GM19328 (cell line): Measurements from ENCODE around the gene TBC1D24.

Experiments
- ATAC-seq: cut with Tn5 transposase; IDR thresholded peaks from one replicate; pipeline ENCODE4 v1.9.1; 2021; ENCODE audit warnings: mild to moderate bottlenecking, moderate library complexity; ENCODE audit not compliant: unreplicated experiment

Gene TBC1D24

DNA sequence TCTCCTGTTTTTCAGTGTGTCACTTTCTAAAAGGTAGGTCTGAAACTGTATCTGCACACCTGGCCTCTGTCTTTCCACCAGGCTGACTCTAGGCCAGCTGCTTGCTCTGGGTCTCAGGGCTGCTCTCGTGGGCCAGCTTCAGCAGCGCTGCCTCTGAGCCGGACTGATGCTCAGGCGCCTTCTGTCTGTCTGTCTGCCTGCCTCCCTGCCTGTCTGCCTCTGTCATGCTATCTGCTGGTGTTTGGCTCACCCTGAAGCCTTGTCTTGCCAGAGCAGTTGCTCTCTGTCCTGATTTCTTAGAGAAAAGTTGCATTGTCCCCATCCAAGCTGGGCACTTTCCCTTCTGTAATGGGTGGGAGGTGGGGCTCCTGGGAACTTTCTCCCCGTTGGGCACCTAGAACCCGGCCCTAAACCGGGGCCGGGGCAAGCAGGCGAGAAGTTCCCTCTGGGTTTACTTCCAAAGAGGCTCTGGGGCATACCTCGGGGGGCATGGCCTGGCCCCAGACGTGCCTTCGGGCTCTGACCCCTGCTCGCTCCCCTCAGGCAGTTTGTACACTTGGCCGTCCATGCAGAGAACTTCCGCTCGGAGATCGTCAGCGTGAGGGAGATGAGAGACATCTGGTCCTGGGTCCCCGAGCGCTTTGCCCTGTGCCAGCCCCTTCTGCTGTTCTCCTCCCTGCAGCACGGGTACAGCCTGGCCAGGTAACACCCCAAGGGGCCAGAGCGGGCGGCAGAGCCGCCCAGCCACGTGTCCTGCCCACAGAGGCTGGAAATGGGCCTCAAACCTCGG, 23.0 kb downstream of the TBC1D24 start:
- no peak for ATAC-seq

DNA sequence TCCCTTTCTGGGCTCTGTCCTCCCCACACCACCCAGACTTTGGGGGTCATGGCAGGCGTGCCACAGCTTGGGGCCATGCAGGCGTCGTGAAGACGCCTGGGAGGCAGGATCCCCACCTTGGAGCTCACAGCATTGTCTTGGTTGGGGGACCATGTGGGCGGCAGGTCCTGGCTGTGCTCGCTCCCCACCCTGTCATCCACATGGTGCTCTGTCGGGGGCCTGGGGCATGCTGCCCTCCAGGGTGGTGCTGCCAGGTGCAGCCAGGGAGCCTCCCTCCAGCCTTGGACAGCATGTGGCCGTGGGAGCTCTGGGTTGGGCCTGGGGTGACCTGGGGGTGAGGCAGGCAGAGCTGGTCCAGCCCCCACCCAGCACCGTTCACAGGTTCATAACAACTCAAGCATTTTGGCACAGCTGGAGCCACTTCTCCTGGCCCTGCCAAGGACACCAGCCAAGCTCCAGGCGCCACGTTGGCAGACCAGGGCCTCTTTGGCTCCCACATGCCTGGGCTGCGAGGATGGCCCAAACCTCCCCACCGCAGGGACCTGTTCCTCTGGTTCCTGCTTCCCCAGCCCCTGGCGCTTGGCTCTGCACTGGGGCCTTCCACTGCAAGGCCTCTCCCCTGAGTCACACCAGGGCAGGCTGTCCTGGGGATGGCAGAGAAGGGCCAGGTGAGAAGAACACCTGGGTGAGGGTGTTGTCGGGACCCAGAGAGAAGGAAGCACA, 23.8 kb downstream of the TBC1D24 start:
- ATAC-seq = no peak

DNA sequence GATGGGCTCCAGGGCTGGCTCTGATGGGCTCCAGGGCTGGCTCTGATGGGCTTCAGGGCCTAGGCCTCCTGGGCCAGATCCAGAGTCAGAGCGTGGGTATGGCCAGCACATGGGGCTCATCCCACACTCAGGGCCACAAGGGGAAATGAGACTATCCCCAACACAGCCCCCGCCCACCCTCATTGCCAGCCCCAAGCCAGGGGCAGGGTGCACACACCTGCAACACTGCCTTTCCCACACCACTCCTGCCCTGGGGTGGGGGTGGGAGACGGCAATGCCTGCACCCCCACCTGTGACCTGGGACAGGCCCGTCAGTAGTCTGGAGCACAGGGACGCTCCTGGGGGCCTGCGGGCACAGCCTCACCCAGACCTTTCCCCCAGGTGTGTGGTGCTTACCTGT, 24.5 kb downstream of the TBC1D24 start:
- no peak for ATAC-seq

DNA sequence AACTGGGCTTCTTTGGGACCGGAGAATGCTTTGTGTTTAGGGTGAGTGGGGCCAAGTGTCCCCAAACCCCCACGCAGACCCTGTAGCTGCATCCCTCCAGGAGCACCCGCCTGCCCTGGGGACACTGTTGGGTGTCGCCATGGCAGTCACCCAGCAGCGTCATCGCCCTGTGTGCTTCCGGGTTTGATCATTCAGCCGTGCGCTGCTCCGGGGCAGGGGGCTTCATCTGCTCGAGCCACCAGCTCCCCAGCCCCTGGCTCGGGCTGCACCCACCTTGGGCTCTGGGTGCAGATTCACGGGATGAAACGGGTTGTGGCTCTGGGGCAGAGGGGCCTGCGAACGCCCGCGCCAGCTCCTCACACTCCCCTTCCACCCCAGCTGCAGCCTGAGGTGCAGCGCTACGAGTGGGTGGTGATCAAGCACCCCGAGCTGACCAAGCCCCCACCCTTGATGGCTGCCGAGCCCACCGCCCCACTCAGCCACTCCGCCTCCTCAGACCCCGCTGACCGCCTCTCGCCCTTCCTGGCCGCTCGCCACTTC, 25.0 kb downstream of the TBC1D24 start:
- ATAC-seq = no peak

DNA sequence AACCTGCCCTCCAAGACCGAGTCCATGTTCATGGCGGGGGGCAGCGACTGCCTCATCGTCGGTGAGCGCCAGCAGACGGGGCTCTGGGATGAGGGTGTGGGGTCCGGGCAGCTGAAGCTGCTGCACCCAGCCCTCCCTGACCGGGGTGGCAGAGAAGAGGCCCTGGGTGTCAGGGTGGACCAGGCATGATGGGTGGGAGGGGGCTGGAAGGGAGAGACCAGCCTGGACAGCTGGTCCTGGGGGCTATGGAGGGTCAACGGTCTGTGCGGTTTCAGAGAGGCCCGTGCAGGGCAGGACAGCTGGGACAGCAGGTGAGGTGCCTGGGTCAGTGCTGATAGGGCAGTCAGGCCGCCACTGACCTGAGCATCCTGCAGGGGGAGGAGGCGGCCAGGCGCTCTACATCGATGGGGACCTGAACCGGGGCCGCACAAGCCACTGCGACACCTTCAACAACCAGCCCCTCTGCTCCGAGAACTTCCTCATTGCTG, 25.5 kb downstream of the TBC1D24 start:
- no peak for ATAC-seq

DNA sequence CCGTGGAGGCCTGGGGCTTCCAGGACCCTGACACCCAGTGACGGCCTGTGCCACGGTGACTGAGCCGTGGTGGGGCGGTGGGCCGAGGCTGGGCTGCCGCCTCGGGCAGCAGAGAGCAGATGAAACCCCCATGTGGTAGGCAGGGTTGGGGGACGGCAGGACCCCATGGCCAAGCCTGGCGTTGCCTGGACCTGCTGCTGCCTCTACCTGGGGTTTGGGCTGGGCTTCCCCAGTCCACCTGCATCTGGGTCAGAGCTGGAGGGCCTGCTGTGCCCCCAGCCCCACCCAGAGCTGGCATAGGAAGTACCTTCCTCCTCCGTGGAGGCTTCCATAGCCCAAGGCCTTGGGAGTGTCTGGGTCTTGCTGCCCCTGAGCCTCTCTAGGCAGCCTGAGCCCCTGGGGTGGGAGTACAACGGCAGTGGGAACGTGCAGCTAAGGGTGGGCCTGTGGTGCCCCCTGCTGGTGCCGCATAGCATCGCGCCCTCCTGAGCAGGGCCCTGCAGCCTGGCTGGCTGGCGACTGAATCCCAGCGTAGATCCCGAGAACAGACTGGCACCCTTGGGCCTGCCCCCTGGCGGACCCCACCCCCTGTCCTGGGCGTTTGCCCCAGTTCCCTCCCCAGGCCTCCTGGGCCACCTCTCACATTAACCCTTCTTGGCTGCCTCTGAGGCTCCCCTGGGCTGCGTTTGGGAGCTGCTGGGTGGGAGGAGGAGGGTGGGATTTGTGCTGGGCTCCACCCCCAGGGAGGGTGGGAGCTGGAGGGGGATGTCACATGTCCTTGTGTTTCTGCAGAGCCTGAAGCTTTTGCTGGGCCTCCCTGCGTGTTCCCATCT, 26.2 kb downstream of the TBC1D24 start:
- no peak for ATAC-seq

DNA sequence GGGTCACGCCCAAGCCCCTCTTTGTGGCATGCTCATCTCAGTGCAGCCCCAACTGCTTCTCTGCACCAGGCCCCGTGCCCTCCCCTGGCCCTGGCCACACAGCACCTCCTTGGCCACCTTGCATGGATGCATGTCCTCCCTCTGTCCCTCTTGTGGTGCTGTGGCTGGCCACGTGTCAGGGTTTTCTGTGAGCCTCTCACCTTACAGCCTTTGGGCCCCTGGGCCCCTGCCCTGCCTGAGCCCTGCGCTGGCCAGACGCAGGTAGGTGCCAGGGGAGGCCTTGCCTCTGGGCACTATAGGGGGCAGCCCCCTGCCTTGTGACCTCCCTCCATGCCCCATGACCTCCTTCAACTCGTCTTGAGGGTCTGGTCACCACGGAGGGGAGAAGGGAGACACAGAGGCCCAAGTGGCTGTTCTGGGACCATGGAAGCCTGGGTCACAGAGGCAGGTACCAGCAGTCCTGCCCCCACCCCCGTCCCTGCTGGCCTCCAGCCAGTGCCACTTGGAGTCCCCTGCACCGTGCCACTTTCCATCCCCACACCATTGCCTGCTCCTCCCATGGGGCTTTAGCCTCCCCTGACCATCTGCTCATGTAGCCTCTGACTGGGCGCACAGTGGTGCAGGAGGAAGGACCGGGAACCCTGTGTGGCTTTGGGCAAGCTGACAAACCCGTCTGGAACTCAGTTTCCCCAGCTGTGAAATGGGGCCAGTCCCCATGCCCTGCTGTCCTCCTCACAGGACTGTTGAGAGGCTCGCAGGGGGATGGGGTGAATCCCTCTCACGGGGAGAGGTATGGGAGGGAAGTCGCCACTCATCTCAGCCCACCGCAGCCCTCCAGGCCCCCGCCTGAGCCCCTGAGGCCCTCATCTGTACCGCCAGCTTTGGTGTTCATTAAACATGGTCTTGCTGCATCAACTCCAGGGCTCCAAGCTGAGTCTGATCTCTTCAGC, 27.3 kb downstream of the TBC1D24 start:
- ATAC-seq = no peak

DNA sequence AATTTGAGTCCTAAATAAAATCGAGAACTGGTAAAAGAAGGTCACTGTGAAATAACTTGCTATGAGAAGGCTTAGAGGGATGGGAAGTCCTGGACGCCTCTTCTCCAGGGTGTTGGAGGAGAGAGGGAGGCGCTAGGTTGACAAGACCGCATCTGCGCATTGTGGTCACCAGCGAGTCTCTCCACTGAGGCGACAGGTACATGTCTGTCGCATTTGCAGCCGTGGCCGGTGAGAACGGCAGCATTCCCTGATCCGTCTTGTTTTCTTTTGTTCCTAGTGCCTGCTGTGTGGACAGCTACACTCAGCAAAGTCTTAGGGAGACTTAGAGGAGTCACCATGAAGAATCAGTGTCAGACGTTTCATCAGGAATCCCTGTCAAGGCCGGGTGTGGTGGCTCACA, 30.8 kb downstream of the TBC1D24 start:
- no peak for ATAC-seq

DNA sequence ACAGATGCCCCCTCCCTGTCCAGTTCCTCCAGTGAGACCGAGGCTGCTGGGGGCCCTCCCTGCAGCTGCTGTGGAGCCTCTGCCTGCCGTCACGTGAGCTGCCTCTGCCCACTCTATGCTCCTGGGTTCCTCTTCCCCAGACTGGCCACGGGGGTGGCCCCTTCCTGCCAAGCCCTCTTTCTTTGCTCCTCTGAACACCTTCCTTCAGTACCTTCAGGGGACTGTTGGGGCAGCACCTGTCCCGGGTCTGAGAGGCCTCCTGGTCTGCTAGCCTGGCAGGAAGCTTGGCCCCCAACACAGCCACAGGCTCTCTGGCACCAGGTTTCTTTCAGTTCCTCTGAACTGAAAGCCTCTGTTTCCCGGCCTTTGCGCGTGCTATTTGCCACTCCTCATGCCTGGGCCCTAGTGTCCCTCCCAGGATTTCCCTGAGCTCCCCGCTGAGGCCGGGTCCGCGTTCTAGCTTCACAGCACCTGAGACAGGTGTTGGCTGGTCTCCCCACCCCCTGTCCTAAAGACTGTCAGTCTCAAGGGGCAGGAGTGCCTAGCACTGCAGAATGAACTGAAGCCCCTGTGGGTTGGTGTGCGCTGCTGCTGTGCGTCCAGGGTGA, 32.2 kb downstream of the TBC1D24 start:
- ATAC-seq = no peak

DNA sequence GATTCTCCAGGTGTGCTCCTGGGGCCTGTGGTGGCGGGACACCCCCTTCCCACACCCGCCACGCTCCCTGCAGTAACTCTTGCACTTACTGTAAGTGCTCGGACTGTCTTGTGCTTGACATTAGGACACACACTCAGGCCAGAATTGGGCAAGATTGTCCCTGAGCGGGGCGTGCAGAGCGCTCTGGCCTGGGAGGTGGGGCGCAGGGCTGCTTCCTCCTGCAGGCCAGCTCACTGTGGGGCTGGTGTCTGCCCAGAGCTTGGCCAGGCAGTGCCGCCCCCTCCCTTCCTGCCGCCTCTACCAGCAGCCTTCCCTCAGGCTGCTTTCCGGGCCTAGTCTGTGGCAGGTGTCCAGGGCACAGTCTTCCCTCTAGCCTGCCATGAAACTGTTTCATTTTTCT, 32.7 kb downstream of the TBC1D24 start:
- ATAC-seq = no peak

DNA sequence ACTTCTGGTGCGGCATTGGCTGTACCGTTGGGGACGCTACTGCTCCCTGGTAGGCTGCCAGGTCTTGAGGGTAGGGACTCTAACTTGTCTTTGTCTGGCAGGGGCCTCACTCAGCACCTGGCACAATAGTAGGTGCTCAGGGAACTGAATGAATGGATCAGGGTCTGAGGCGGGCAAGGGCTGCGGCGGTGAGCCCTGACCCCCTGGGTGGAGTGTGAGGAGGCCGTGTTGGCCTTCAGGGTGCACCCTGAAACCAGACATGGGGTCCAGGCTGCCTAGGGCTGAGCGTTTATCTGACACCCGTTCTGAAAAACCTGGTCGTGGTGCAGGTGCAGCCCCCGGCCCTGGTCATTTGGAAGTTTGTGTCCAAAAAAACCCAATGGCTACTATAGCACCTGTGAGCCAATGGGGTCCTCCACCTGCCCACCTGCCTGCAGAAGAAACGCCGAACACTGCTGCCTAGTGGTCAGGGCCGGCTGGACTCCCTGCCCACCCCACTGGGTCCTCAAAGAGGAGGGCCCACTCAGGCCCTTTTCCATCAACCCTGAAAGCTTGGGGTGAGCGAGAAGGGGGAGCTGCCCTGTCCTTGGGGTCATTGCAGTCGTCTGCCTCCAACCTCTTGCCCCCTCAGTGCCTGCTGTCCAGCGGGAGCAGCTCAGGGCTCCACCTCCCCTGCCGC, 33.9 kb downstream of the TBC1D24 start:
- ATAC-seq = no peak

DNA sequence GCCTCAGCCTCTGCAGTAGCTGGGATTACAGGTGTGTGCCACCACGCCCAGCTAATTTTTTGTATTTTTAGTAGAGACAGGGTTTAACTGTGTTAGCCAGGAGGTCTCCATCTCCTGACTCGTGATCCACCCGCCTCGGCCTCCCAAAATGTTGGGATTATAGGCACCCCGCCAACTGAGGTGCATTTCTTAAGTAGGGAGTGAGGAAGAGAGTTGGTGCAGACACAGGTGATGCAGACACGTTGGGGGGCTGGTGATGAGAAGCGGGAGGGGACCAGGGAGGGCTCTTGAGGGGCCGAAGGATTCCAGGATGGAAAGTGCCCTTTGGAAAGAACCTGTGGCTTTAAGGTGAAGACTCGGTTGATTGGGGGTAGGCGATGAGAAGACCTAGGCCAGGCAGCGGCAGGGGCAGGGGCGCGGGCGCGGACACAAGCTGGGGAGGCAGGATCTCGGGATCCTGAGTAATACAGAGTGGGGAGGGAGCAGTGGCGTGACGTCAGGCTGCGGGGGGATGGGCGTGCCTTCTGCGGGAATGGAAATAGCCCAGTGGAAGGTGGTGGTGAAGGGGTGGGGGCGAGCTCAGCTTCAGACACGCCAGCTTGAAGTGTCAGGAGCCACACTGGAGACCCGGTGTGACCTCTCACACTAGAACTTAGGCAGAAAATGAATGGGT, 36.3 kb downstream of the TBC1D24 start:
- ATAC-seq = no peak

DNA sequence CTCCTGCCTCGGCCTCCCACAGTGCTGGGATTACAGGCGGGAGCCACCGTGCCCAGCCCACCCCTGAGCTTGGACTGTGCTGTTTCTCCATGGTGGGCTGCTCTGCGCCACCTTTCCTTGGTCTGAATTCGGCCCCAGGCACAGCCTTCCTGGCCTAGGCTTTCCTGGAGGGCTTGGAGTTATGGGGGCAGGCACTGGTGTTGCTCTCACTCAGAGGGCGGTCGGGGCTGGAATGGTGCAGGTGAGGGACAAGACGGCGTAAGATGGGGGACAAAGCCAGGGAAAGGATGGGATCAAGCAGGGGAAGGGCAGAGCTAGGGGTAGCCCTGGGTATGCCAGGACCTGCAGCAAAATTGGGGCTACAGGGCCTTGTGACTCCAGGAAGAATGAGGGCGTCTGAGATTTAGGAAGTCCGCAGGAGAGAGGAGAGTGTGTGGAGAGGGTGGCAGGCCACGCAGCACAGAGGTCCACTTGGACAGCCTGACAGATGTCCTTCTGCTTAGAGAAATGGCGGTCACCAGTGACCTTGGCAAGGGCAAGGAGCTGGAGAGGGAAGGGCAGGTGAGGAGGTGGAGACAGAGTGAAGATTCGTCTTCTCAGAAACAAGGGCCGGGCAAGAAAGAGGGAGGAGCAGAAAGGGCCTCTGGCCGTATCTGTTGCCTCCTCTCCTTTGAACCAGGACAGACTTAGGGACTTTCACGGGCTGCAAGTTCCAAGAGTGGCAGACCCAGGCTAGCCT, 37.2 kb downstream of the TBC1D24 start:
- no peak for ATAC-seq

DNA sequence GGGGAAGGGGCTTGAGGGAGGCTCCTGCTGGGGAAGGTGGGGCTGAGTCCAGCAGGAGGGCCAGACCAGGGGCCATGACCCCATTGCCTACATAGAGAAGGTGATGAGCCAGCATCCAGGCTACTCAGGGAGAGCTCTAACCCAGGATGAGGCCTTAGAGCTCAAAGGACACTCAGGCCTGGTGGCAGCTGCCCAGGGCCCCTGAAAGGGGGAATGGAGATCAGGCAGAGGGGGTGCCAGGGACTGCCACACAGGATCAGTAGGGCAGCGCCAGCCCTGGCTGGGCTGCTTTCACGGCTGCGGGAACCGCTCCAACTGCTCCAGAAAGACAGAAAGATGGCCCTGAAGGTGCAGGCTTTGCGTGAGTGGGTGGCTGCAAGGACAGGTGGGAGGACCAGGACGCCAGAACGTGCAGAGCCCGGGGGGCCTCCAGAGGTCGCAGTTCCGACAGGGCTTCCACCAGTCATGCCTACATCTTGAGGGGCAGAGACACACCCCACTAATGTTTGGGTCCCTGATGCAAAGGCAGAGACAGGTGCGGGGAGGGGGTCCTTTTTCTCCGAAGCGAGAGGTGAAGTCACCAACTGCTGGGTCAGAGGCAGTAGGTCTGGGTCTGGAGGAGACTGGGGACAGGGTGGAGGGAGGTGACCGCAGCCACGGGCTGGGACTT, 37.9 kb downstream of the TBC1D24 start:
- ATAC-seq = no peak

DNA sequence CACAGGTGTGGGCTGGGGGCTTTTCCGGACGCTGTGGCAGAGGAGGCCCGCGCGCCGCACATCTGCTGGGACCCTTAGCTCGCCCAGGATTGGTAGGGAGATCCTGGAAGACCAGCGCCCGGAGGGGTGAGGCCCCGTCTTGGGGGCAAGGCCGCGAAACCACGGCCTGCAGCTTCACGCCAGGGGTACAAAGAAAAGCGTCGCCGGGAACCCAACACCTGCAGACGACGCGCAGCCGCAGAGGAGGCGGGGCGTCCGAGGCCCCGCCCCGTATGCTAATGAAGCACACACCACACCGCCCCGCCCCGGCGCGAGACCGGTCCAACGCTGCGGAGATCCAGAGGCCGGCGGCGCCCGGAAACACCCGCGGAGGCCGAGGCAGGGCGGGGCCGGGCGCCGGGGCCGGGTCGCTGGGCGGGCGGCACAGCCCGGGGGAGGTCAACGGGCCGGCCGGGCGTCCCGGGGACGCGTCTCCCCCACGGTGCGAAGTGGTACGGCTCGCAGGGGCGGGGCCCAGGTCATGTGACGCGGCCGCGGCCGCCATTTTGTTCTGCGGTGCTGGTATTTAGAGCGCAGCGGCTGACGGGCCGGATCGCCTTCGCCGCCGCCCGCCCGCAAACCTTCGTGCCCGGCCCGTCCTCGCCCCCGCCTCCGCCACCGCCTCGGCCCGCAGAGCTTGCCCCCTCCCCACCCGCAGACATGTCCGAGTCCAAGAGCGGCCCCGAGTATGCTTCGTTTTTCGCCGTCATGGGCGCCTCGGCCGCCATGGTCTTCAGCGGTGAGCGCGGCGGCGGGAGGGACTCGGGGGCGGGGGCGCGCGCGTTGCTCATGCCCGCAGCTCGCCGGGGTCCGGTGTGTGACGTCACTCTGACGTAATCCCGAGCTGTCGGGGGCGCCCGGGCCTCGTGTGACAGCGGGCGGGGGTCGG, 38.7 kb downstream of the TBC1D24 start, which contains the start of gene ATP6V0C:
Gene ATP6V0C, plus strand, starts transcription at position 548 of the 928 bp plus-strand sequence. Its CDS starts 152 bp downstream, at position 700.
- peak; percentile 61 for ATAC-seq
